ENCODE data around the gene FRAT1. TPM values are rescaled to one million over a fixed set of nuclear protein-coding genes. Genes with fewer than 3 reads are reported as not detected.

FRAT1 gene
- polyA plus RNA-seq, 1 donor from 2014 or later, result 10.8 TPM

DNA sequence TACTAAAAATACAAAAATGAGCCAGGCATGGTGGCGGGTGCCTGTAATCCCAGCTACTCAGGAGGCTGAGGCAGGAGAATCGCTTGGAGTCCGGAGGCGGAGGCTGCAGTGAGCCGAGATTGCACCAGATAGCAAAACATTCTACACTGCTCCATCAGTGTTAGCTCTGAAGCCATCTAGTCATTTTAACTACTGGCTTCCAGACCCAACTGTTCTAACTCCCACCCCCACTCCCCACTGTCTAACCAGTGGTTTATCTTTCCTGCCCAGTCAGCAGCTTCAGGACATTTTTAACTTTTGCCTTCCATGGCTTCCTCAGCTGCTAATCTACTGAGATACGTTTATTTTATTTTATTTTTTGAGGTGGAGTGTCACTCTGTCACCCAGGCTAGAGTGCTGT lies 6.2 kb upstream of the FRAT1 start:
- Histone ChIP-seq H3K4me3 (ENCODE audit: low read length) (no peak overlapping the region), H4K20me1 (ENCODE audit: insufficient read depth) (no peaks in the 10 kb centered on the region), H3K4me2 (ENCODE audit: low read length) (no peak overlapping the region), H3K9me3 (ENCODE audit: low read length) (no peaks in the 10 kb centered on the region), H3F3A (ENCODE audit: insufficient read depth, low read length, poor library complexity, severe bottlenecking) (no peaks in the 10 kb centered on the region), H3K27ac (ENCODE audit: low read length) (no peak overlapping the region), H3K9ac (ENCODE audit: low read length) (no peak overlapping the region), H3K79me2 (replicated peaks; ENCODE audit: insufficient read depth, low read length) (no peaks in the 10 kb centered on the region), H2AFZ (ENCODE audit: low read depth, low read length) (no peak overlapping the region), H3K27me3 (ENCODE audit: insufficient read depth, low read depth, low read length) (no peaks in the 10 kb centered on the region), H3K9me2 (ENCODE audit: insufficient read depth, low read length) (no peaks in the 10 kb centered on the region), H3K36me3 (ENCODE audit: insufficient read depth, low read length) (no peaks in the 10 kb centered on the region)
- TF ChIP-seq, protein P1, sequence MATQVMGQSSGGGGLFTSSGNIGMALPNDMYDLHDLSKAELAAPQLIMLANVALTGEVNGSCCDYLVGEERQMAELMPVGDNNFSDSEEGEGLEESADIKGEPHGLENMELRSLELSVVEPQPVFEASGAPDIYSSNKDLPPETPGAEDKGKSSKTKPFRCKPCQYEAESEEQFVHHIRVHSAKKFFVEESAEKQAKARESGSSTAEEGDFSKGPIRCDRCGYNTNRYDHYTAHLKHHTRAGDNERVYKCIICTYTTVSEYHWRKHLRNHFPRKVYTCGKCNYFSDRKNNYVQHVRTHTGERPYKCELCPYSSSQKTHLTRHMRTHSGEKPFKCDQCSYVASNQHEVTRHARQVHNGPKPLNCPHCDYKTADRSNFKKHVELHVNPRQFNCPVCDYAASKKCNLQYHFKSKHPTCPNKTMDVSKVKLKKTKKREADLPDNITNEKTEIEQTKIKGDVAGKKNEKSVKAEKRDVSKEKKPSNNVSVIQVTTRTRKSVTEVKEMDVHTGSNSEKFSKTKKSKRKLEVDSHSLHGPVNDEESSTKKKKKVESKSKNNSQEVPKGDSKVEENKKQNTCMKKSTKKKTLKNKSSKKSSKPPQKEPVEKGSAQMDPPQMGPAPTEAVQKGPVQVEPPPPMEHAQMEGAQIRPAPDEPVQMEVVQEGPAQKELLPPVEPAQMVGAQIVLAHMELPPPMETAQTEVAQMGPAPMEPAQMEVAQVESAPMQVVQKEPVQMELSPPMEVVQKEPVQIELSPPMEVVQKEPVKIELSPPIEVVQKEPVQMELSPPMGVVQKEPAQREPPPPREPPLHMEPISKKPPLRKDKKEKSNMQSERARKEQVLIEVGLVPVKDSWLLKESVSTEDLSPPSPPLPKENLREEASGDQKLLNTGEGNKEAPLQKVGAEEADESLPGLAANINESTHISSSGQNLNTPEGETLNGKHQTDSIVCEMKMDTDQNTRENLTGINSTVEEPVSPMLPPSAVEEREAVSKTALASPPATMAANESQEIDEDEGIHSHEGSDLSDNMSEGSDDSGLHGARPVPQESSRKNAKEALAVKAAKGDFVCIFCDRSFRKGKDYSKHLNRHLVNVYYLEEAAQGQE (IDR thresholded peaks at IDR 0.05; ENCODE audit: borderline replicate concordance), result no peak
- no peak for TF ChIP-seq POLR2AphosphoS5 (IDR thresholded peaks at IDR 0.05)
- TF ChIP-seq, protein P2, sequence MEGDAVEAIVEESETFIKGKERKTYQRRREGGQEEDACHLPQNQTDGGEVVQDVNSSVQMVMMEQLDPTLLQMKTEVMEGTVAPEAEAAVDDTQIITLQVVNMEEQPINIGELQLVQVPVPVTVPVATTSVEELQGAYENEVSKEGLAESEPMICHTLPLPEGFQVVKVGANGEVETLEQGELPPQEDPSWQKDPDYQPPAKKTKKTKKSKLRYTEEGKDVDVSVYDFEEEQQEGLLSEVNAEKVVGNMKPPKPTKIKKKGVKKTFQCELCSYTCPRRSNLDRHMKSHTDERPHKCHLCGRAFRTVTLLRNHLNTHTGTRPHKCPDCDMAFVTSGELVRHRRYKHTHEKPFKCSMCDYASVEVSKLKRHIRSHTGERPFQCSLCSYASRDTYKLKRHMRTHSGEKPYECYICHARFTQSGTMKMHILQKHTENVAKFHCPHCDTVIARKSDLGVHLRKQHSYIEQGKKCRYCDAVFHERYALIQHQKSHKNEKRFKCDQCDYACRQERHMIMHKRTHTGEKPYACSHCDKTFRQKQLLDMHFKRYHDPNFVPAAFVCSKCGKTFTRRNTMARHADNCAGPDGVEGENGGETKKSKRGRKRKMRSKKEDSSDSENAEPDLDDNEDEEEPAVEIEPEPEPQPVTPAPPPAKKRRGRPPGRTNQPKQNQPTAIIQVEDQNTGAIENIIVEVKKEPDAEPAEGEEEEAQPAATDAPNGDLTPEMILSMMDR (IDR thresholded peaks at IDR 0.05; ENCODE audit: poor library complexity, severe bottlenecking), result no peak
- TF ChIP-seq EP300 (conservative IDR thresholded peaks at IDR 0.05; ENCODE audit: poor library complexity, severe bottlenecking), result no peak
- TF ChIP-seq TAF1 (IDR thresholded peaks at IDR 0.05; ENCODE audit: low read depth), result no peak
- no peak for TF ChIP-seq MXI1 (conservative IDR thresholded peaks at IDR 0.05; ENCODE audit: poor library complexity, severe bottlenecking)
- TF ChIP-seq SMC3 (conservative IDR thresholded peaks at IDR 0.05; ENCODE audit: poor library complexity), result no peak

DNA sequence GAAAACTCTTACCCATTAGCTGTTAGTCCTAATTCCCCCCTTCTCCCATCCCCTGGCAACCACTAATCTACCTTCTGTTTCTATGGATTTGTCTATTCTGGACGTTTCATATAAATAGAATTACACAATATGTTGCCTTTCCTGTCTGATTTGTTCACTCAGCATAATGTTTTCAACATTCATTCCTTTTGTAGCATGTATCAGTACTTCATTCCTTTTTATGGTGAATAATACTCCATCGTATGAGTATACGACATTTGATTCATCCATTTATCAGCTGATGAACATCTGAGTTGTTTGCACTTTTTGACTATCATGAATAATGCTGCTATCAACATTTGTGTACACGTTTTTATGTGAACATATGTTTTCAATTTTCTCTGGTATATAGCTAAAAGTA lies 4.4 kb upstream of the FRAT1 start:
- no peaks in the 10 kb centered on the region for H4K20me1 ChIP-seq (ENCODE audit: insufficient read depth)
- no peaks in the 10 kb centered on the region for H3F3A ChIP-seq (ENCODE audit: insufficient read depth, low read length, poor library complexity, severe bottlenecking)
- TF ChIP-seq MXI1 (conservative IDR thresholded peaks at IDR 0.05; ENCODE audit: poor library complexity, severe bottlenecking) (no peak), TAF1 (IDR thresholded peaks at IDR 0.05; ENCODE audit: low read depth) (no peak), EP300 (conservative IDR thresholded peaks at IDR 0.05; ENCODE audit: poor library complexity, severe bottlenecking) (no peak), SMC3 (conservative IDR thresholded peaks at IDR 0.05; ENCODE audit: poor library complexity) (no peak), EZH2 (IDR thresholded peaks at IDR 0.05; ENCODE audit: borderline replicate concordance, insufficient read depth, low read length, poor library complexity, severe bottlenecking) (no peak), RAD21 (conservative IDR thresholded peaks at IDR 0.05) (no peak)
- H3K9ac ChIP-seq (ENCODE audit: low read length), result no peak overlapping the region
- no peaks in the 10 kb centered on the region for H3K79me2 ChIP-seq (replicated peaks; ENCODE audit: insufficient read depth, low read length)
- no peak overlapping the region for H3K27ac ChIP-seq (ENCODE audit: low read length)
- H2AFZ ChIP-seq (ENCODE audit: low read depth, low read length), result no peak overlapping the region
- no peaks in the 10 kb centered on the region for H3K36me3 ChIP-seq (ENCODE audit: insufficient read depth, low read length)
- no peaks in the 10 kb centered on the region for H3K9me3 ChIP-seq (ENCODE audit: low read length)
- H3K27me3 ChIP-seq (ENCODE audit: insufficient read depth, low read depth, low read length), result no peaks in the 10 kb centered on the region
- no peak overlapping the region for H3K4me2 ChIP-seq (ENCODE audit: low read length)
- H3K4me3 ChIP-seq (ENCODE audit: low read length), result no peak overlapping the region
- H3K9me2 ChIP-seq (ENCODE audit: insufficient read depth, low read length), result no peaks in the 10 kb centered on the region
